ENCODE measurements around the gene PCDH15. TPM values are rescaled to one million over a fixed set of nuclear protein-coding genes. Genes with fewer than 3 reads are reported as not detected.

Gene PCDH15
- total and polyA plus RNA-seq, 2 of the 13 experiments (the other 11 are each of a cell fraction or from before 2014, with no cell fraction given) = not detected

GRCh38 chr10:54728511-54728910 is 72.5 kb downstream of the PCDH15 start:
- no TSS peak for BruUV-seq (replicated peaks)
- Histone ChIP-seq H3K27me3 (ENCODE audit: control insufficient read depth in 1 of 2, insufficient read depth in 2 of 2, low read length in 2 of 2) (no peaks in the 10 kb centered on the region), H3K36me3 (replicated peaks in 1 of 2; ENCODE audit: control insufficient read depth in 1 of 2, insufficient read depth in 2 of 2, low read length in 2 of 2) (no peaks in the 10 kb centered on the region), H3K4me2 (ENCODE audit: low read depth, low read length) (no peak overlapping the region), H4K20me1 (ENCODE audit: insufficient read depth, low read length) (no peaks in the 10 kb centered on the region), H3K4me3 (replicated peaks in 1 of 3; ENCODE audit: insufficient read depth in 1 of 3, low read depth in 2 of 3, low read length in 3 of 3) (no peak overlapping the region), H3K4me1 (ENCODE audit: insufficient read depth, low read length) (no peaks in the 10 kb centered on the region), H3K79me2 (ENCODE audit: insufficient read depth, low read length) (no peaks in the 10 kb centered on the region), H3K27ac (ENCODE audit: extremely low read length, insufficient read depth, low read length) (no peak overlapping the region), H2AFZ (ENCODE audit: low read length) (no peak overlapping the region), H3K9ac (ENCODE audit: insufficient read depth, low read depth, low read length) (no peak overlapping the region), H3K9me3 (ENCODE audit: low read length) (no peaks in the 10 kb centered on the region)
- ChIA-PET CTCF (ENCODE audit: low intra/inter-chr PET ratio, low total read pairs) (no interaction called here), POLR2A (no interaction called here)
- 0% methylated on average over 1 of the region's 1 CpG for WGBS (ENCODE audit: low lambda C conversion rate)
- in situ Hi-C loops (cut with HindIII; ENCODE audit: extremely low pct_ligation_motif_present, low pct_unique_long_range_greater_than_20kb) = no loop called here
- TF ChIP-seq MAFF (IDR thresholded peaks at IDR 0.05; ENCODE audit: low read depth, low read length) (peak; percentile 43; the same call in 1 of the 2 replicates), MAFK (conservative IDR thresholded peaks at IDR 0.05 in 1 of 2, IDR thresholded peaks at IDR 0.05 in 1 of 2; ENCODE audit: low read length in 2 of 2) (peak; percentile 54 to 74; a peak in 3 of 4 replicates), JARID2 (CRISPR knock-in tag; IDR thresholded peaks at IDR 0.05; ENCODE audit: insufficient replicate concordance) (no peak)
- FAIRE-seq (no peak), ATAC-seq (no peak), DNase-seq (ENCODE audit: low spot score) (no peak)
- intact Hi-C loops (cut with micrococcal nuclease; ENCODE audit: unreplicated experiment) = no loop called here

- Histone ChIP-seq H3K9ac (ENCODE audit: insufficient read depth, low read depth, low read length) (no peak overlapping the region), H2AFZ (ENCODE audit: low read length) (no peak overlapping the region), H3K27me3 (ENCODE audit: control insufficient read depth in 1 of 2, insufficient read depth in 2 of 2, low read length in 2 of 2) (no peaks in the 10 kb centered on the region), H3K36me3 (replicated peaks in 1 of 2; ENCODE audit: control insufficient read depth in 1 of 2, insufficient read depth in 2 of 2, low read length in 2 of 2) (no peaks in the 10 kb centered on the region), H3K27ac (ENCODE audit: extremely low read length, insufficient read depth, low read length) (no peak overlapping the region), H3K79me2 (ENCODE audit: insufficient read depth, low read length) (no peaks in the 10 kb centered on the region), H3K4me2 (ENCODE audit: low read depth, low read length) (no peak overlapping the region), H3K4me3 (replicated peaks in 1 of 3; ENCODE audit: insufficient read depth in 1 of 3, low read depth in 2 of 3, low read length in 3 of 3) (no peak overlapping the region), H4K20me1 (ENCODE audit: insufficient read depth, low read length) (no peaks in the 10 kb centered on the region), H3K4me1 (ENCODE audit: insufficient read depth, low read length) (no peaks in the 10 kb centered on the region), H3K9me3 (ENCODE audit: low read length) (no peaks in the 10 kb centered on the region)
- ATAC-seq (no peak), FAIRE-seq (no peak), DNase-seq (ENCODE audit: low spot score) (no peak)
- in situ Hi-C loops (cut with HindIII; ENCODE audit: extremely low pct_ligation_motif_present, low pct_unique_long_range_greater_than_20kb) = no loop called here
- BruUV-seq (replicated peaks) = no TSS peak
- intact Hi-C loops (cut with micrococcal nuclease; ENCODE audit: unreplicated experiment) = no loop called here
- WGBS (ENCODE audit: low lambda C conversion rate) = 75% methylated on average over 1 of the region's 1 CpG
- ChIA-PET CTCF (ENCODE audit: low intra/inter-chr PET ratio, low total read pairs) (no interaction called here), POLR2A (no interaction called here)
- peak; percentile 79 for TF ChIP-seq MAFF (IDR thresholded peaks at IDR 0.05; ENCODE audit: low read depth, low read length)
- no peak for TF ChIP-seq GZF1 (CRISPR knock-in tag; IDR thresholded peaks at IDR 0.05)
- no peak for TF ChIP-seq ZC3H13 (CRISPR knock-in tag; IDR thresholded peaks at IDR 0.05)
- TF ChIP-seq SNAPC5 (CRISPR knock-in tag; IDR thresholded peaks at IDR 0.05; ENCODE audit: borderline replicate concordance) = no peak
- TF ChIP-seq ATM (IDR thresholded peaks at IDR 0.05; ENCODE audit: borderline replicate concordance) = no peak
- no peak for TF ChIP-seq FOXA1 (IDR thresholded peaks at IDR 0.05)
- no peak for TF ChIP-seq FOXA1 (CRISPR knock-in tag; IDR thresholded peaks at IDR 0.05)
- no peak for TF ChIP-seq ZIK1 (CRISPR knock-in tag; IDR thresholded peaks at IDR 0.05; ENCODE audit: borderline replicate concordance, low read depth)
- no peak for TF ChIP-seq DMTF1 (CRISPR knock-in tag; IDR thresholded peaks at IDR 0.05)
- TF ChIP-seq MAFK (conservative IDR thresholded peaks at IDR 0.05 in 1 of 2, IDR thresholded peaks at IDR 0.05 in 1 of 2; ENCODE audit: low read length in 2 of 2) = peak; percentile 65 to 89
- no peak for TF ChIP-seq ZSCAN12 (CRISPR knock-in tag; IDR thresholded peaks at IDR 0.05)
- TF ChIP-seq EHMT2 (IDR thresholded peaks at IDR 0.05; ENCODE audit: borderline replicate concordance, low read depth, low read length) = no peak
Measured at GRCh38 chr10:54722075-54722474, 79.0 kb downstream of the PCDH15 start.

Measured in HepG2 (cell line).